ENCODE measurements around the gene VEPH1.

VEPH1 gene

DNA sequence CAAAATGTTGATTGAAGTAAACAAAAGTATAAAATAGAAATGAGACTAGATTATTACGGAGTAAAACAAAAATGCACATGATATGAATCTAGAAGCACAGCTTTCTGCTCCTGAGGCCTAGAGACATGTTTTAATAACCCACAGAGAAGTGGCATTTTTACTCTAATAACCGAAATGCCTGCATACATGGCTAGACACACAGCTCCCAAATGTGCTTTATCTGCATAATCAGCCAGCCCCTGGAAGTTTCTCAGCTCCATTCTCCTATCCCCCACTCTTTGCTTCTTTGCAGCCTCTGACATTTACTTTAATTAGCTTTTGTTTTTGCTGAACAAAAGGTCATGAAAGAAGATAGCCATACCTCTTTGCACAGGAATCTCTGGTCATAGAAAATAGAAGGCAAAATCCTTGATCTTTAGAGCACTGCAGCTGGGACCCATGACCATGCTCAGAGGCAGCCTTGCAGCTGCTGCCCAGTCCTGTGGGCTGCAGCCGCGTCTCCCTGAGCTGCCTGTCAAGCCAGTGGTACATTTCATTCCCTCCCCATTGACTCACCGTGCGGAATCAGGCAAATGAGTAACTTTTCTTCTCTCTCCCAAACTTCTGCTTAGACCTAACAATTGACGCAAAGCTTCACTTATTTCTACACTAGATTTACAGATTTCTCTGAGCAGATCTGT lies at the start of gene VEPH1:
Gene VEPH1, minus strand, starts transcription at position 501 of the 680 bp plus-strand sequence. CDS start 8,067 bp downstream, outside the sequence.
- DNase-seq (ENCODE audit: extremely low read depth in 1 of 2, low read depth in 1 of 2) = no peak

DNA sequence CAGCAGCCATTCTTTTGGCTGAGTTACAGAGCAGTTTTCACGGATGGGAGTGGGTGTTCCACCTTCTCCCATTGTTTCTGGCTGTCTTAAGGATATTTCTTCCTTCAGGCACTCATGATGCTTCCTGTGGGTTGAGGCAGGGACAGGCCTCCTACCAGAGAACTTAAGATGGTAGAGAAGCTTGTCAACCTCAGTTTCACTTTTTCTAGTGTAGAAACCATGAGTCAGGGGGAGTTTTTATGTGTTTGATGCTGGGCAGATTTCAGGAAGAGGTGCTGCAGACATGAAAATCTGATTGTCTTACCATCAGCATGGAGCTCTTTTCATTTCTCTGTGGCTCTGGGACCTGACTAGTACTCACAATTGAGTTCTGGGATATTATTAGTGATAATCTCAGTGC lies 48.7 kb upstream of the VEPH1 start:
- no peak for DNase-seq (ENCODE audit: extremely low read depth in 1 of 2, low read depth in 1 of 2)

DNA sequence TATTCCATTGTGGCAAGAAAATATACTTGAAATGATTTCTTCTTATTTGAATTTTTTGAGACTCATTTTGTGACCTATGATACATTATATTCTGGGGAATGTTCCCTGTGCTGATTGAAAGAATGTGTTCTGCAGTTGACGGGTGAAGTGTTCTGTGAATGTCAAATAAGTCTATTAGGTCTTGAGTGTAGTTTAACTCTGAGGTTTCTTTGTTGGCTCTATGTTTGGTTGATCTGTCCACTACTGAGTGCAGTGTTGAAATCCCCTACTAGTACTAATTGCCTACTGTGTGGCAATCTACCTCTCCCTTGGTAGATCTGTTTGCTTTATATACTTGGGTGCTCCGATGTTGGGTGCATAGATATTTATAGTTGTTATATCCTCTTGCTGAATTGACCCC lies 46.3 kb upstream of the VEPH1 start:
- DNase-seq (ENCODE audit: extremely low read depth in 1 of 2, low read depth in 1 of 2) = no peak

DNA sequence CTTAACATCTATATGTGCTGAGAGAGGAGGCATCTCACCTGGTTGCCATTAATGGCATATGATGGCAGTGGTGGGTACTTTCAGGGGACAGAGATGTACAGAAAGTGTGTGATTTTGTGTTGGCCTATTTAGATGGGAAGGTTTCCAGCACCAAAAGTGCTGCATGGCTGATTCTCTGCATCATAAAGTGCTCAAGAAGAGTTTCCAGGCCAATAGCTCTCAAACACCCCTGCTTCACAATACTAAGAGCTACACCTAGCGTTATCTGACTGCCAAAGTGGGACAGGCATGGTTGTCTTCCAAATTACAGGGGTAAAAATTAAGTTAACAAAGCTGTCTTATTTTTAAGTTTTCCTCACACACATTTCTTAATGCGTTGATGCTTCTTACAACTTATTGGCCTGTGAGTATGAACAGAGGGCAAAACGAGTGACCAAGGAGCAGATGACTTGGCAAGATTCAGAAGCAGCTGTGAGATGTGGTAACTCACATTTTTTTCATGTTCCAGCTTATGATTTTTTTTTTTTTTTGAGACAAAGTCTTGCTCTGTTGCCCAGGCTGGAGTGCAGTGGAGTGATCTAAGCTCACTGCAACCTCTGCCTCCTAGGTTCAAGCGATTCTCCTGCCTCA lies 41.4 kb upstream of the VEPH1 start:
- no peak for DNase-seq (ENCODE audit: extremely low read depth in 1 of 2, low read depth in 1 of 2)

DNA sequence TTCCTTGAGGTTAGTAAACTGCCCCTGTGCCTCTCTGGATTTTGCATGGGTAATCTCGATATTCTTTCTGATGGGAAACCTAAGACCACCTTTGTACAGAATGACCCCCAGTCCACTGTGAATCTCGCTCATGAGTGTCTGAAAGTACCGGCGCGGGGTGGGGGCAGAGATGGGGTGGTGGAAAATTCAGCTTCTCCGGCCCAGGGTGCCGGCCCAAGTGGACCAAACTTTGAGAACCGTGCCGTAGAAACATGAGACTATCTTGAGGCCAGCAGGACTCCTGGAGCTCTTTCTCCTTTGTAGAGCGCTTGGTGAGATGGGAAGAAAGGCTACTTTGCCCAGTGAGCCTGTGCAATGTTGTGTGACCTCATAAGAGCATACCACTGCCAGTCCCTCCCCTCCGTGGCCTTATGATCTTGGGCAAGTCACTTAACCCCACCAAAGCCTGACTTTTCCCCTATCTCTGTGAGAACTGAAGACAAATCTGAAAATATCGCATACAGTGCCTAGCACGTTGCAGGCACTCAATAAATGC lies 40.4 kb upstream of the VEPH1 start:
- DNase-seq (ENCODE audit: extremely low read depth in 1 of 2, low read depth in 1 of 2) = no peak

DNA sequence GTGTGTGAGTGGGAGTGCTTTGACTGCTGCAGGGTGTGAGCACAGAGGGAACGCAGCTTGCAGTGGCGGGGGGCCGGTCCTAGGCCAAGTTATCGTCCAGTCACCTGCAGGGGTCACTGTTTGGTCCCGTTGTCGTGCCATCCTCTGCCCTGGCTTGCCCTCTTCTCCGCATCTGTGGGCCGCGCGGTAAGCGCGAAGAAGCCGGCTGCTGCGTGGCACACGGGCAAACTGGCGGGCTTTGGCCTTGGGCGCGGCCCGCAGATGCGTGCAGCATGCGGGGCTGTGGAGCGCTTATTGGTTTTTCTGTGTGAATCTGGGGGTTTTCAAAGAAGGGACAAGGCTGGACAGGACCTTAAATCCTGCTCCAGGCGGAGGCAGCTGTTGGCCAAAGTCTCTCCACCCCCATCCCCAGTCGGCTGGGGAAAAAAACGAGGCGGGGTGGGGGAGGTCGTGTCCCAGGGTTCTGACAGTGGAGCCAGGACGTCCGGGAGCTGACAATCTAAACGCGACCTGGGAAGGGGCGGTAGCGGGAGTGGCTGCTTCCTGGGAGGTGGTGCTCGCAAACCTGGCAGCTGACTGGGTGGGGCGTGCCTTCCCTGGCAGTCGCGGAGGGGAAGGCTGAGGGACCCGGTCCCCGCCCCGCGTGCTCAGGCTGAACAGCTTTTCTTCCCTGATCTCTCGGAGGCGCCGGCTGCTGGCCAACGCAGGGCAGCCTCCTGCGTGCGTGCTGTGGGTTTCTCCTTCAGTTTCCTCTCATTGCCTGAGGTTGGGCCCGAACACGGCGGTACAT lies 39.7 kb upstream of the VEPH1 start:
- DNase-seq (ENCODE audit: extremely low read depth in 1 of 2, low read depth in 1 of 2) = no peak

DNA sequence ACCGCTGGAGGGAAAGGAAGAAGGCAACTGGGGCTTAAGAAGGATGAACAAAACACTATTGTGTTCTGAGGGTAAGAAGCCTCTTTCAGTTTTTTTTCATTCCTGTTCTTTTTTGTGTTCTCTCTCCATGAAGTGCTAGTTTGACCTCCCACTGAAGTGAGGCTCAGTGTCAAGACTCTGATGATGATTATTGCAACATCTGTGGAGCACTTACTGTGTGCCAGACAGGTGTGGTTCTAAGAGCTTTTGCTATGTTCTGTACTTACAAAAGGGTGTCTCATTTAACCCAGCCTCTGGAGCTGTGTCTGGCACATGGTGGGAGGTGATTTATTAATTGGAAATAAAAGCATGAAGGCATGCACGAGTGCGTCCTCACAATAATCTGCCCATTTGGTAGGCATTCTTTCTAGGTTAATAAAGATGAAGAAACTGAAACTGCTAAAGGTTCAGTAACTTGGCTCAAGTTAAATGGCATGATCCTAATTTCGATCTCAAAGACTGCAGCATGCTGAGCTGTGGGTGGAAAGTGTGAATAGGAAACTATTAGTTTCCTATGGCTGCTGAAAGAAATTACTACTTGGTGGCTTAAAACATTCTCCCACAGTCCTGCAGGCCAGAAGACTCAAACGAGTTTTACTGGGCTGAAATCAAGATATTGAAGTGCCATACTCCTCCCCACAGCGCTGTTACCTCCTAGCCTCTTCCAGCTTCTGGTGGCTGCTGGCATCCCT lies 38.5 kb upstream of the VEPH1 start:
- no peak for DNase-seq (ENCODE audit: extremely low read depth in 1 of 2, low read depth in 1 of 2)

DNA sequence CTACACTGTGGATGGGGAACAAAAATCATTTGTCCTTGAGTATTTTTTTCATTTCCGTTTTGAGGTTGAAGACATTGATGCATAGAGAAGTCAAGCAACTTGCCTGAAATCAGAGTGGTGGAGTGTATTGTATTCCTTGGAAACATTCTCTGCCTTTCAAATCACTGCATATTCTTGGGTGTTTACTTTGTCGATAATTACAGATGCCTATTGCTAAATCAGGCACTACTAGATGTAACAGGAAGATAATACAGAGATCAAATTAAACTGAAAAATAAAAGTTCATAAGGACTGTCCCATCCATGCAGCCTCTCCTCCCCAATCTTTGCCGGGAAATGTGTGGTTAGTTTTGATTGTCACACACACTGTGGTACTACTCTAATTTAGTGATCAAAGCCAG lies 37.4 kb upstream of the VEPH1 start:
- no peak for DNase-seq (ENCODE audit: extremely low read depth in 1 of 2, low read depth in 1 of 2)

DNA sequence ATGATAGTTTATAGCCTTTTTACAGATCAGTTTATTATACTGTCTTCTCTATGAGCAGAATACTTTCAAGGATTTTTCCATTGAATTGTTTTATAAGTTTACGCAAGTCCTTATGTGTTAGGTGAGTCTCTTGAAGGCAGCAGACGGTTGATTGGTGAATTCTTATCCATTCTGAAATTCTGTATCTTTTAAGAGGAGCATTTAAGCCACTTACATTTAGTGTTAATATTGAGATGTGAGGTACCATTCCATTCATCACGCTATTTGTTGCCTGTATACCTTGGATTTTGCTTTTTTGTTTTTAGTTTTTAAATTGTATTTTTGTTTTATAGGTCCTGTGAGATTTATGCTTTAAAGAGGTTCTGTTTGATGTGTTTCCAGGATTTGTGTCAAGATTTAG lies 32.5 kb upstream of the VEPH1 start:
- no peak for DNase-seq (ENCODE audit: extremely low read depth in 1 of 2, low read depth in 1 of 2)

DNA sequence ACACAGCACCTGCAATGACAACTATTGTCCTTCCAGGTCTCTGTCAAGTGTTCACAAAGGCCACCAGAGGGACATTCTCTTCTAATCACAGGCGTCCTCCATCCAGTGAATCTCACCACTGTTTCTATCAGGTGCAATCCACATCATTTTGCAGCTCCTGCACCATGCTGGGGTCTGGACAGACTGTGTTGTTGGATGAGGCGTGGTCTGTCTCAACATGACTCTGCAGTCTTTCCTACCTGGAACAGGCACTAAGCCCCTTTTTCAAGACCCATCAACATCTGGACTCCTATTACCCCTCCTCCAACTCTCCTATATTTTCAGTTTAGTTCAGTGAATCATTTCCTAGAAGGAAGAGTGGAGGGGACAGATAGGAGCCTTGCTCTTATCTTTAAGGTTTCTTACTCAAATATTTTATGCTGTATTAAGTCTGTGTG lies 31.5 kb upstream of the VEPH1 start:
- DNase-seq (ENCODE audit: extremely low read depth in 1 of 2, low read depth in 1 of 2) = no peak

DNA sequence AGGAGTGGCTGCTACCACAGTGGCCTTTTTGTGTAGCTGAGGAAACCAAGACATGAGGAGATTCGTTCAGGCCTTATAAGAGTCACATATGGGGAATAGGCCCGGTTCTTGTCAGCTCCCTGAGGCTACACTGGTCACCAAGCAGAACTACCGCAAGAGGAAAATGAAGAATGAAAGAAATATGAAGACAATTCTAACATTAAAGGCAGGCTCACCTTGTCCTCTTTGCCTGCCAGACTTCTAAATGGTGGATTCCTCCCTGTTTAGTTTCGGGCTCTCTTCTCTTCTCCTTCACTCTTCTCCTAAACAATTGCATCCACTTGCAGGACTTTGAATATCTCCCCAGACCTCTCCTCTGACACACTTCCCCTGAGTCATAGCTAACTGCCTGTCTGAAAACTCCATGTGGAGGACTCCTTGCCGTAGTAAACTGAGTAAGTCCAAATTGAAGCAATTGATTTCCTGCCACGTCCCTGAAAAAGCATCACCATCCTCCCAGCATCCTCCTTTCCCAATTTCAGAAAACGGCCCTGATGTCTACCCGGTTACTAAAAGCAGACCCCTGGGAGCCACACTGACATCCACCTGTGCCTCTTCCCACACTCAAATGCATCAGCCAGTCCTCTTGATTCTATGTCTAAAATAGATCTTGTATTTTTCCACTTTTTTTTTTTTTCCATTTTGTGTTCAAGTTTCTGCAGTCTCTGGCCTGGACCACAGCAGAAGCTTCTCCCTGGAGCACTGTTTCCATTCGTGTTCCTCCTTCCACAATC lies 30.3 kb upstream of the VEPH1 start:
- no peak for DNase-seq (ENCODE audit: extremely low read depth in 1 of 2, low read depth in 1 of 2)

DNA sequence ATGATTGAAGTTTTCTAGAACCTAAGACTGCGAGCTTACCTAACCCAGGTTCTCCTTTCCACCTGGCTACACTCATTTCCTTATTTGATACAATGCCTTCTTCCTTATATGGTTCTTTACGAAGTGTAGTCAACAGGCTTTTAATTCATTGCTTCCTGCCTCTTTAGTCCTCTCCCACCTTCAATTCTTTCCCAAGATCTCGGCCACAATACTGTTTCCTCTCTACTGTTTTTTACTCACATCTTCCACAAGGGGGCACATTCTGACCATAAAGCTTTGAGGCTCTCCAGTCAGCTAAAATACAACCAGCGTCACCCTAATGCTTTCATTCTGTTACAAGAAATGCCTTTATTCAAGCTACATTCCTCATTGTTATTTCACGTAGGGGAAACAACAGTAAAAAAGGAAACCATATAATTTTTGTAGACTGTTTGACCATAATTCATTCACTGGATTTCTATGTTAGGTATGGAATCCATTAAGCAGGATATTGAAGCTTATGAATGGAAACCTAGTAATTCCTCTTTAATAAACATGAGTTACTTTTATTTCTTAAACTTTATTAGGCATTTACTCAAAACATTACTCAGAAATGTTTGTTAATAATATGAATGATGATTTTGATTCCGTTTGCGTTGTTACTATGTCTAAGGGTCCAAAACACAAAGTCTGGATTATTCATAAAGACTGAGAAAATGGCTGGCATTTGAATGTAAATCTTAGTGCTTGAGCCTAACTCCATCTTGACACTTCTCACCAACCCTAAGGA lies 29.5 kb upstream of the VEPH1 start:
- no peak for DNase-seq (ENCODE audit: extremely low read depth in 1 of 2, low read depth in 1 of 2)

DNA sequence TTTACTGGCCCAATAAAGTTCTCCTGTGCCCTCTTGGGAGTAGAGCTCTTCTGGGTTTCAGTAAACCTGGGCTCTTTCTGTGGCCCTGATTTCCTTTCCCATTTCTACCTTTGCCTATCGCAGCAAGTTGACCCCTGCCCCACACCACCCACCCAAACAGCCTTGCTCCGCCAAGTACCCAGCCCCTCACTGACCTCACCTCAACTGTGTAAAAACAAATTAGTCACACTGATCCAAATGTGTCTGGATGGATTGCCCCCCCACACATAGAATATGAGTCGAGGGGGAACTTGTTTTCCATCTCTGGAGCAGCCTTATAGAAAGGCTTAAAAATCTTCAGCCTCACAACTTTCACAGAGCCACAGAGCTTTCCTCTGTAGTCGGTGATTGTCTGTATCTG lies 28.6 kb upstream of the VEPH1 start:
- DNase-seq (ENCODE audit: extremely low read depth in 1 of 2, low read depth in 1 of 2) = no peak

DNA sequence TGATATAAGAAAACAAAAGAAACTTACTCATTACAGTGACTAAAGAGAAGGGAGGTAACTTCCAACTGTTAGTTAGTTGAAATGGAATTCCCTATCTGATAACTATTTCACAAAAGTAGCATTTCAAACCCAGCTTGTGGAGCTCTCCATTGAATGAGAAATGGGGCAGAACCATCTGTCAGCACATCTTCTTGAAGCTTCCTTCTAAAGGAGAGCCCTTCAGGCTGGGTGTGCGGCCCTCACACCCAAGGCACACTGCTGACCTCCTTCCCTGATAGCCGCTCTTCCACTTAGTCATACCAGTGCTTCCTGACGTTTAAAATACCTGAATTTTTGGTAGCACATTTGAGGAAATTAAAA lies 28.1 kb upstream of the VEPH1 start:
- DNase-seq (ENCODE audit: extremely low read depth in 1 of 2, low read depth in 1 of 2) = no peak

DNA sequence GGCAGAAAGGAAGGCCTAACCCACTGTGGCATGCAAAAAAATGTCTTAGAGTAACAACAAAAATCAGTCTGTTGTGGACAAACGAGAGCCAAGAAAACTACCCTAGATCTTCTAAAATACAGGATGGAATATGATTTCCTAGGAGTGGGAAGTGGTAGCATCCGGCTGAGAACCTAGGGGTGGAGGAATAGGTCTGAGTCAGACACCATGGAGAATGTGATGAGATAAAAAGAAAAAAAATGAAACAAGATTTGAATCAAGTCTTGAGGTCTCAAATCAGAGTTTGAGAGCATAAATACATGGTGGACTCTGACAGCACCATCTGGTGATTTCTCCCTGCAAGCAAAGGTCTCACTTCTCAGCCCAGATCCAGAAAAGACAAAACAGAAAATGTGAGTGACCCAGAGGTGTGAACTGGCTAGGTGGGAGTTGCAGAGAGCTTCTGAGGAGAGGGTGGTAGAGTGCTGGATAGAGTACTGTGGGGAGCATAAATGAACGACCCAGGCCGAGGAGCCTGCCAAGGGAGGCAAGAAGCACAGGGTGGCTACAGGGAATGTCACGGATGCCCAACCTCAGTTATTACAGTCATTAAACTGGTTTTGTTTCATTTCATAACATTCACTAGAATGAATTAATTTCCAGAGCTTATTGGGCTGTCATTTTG lies 27.6 kb upstream of the VEPH1 start:
- DNase-seq (ENCODE audit: extremely low read depth in 1 of 2, low read depth in 1 of 2) = no peak

DNA sequence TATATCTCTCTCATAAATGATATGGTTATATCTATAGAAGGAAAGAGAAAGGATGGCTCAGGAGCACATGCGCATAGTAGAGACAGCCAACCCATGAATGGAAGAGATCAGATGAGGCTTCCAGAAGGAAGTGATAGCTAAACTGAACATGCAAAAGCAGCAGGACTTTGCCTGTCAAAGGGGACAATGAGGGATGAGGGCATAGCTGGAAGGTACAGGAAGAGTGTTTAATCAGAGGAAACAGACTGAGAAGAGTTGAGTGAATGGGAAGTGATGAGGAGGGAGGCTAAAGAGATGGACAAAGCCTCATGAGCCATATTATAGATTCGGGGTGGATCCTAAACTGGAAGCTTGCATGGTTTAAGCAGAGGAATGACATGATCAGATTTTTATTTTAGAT lies 26.5 kb upstream of the VEPH1 start:
- no peak for DNase-seq (ENCODE audit: extremely low read depth in 1 of 2, low read depth in 1 of 2)

DNA sequence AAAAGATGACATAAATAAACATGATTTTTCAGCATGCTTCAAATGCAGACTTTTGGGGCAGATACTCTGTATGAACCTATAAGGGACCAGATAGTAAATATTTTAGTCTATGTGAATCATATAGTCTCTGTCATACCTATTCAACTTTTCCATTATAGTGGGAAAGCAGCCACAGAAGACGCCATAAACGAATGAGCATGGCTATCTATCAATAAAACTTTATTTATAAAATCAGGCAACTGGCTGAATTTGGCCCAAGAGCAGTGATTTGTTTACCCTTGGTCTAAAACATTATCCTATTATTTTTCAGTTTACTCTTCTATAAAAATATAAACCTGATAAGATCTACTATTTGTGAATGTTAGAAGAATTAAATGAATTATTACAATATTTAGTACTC lies 25.9 kb upstream of the VEPH1 start:
- DNase-seq (ENCODE audit: extremely low read depth in 1 of 2, low read depth in 1 of 2) = no peak

DNA sequence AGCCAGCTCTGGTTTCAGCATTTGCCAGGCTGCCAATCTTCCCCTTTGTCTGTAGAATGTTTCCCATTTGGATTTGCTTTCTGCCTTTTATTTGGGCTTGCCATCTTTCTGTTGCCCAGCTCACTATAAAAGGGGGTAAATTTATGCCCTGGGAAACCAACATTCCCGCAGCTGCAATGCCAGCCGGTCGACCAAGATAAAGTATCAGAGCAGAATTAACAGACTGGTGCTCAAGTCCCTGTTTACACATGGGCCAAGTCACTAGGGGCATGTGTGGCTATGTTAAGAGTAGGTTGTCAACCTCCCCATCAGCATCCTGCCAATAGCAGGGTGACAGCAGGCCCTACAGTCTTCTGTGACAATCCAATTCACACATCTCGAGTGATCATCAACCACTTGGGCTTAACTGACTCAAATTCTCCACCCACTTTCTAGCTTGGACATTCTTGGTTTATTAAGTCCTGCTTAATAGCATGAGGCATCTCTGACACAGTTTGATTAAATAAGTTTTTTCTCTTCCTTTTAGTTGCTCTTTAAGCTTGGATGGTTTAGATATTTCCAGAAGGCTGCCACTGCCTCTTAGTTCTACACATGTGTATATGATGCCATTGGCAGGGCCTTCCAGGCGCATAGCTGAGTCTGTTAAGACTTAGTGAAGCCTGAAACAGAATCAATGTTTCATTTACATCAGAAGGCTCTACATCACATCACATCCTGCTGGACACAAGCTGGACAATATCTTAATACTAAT lies 24.1 kb upstream of the VEPH1 start:
- no peak for DNase-seq (ENCODE audit: extremely low read depth in 1 of 2, low read depth in 1 of 2)

Data from stimulated activated CD8-positive, alpha-beta memory T cell treated with anti-CD3 and anti-CD28 coated beads, Interleukin-7, amount 100 ng/mL, for 48 hours (primary cell).